GM12878 (cell line): Measurements from ENCODE around the gene NAALADL2. TPM values are rescaled to one million over a fixed set of nuclear protein-coding genes. Genes with fewer than 3 reads are reported as not detected.

Experiments used
- ATAC-seq: fragments of 200-7000 bp; cut with Tn5 transposase; 3 replicates; pipeline ENCODE4 v1.9.1; 2020; ENCODE audit warnings: mild to moderate bottlenecking, moderate library complexity
- BruUV-seq: library from RNA; stranded (reverse); fragments of 400-500 nt; replicated peaks from 2 replicates; lab custom pipeline; 2021; lab: Mats Ljungman, UMichigan
- CTCF ChIA-PET: fragments of 300-600 bp; sonication (Branson Sonifier 250); formaldehyde crosslinking; extraction: SDS; loops from one replicate; lab custom pipeline; 2021; ENCODE audit warnings: inconsistent platforms; lab: Yijun Ruan, JAX
- POLR2A ChIA-PET: fragments of 350-600 bp; formaldehyde crosslinking; extraction: SDS; loops from one replicate; lab custom pipeline; 2021; ENCODE audit warnings: inconsistent platforms; lab: Charles Lee
- RAD21 ChIA-PET: fragments of 300-600 bp; sonication (Branson Sonifier 250); formaldehyde crosslinking; loops from one replicate; lab custom pipeline; 2023; ENCODE audit warnings: antibody characterized with exemption; ENCODE audit not compliant: unreplicated experiment; lab: Charles Lee
- SMC1A ChIA-PET: fragments of 300-600 bp; sonication (Branson Sonifier 250); formaldehyde crosslinking; loops from one replicate; lab custom pipeline; 2023; ENCODE audit not compliant: unreplicated experiment, uncharacterized antibody; lab: Charles Lee
- DNase-seq: peaks from one replicate; pipeline ENCODE4 v3.0.0-alpha.2; 2011; ENCODE audit warnings: low read depth, low spot score
- FAIRE-seq: peaks from 3 replicates; lab custom pipeline; 2011; peaks lifted over from hg19 to GRCh38; lab: Jason Lieb, UNC
- H2AFZ ChIP-seq: 2 replicates; pipeline ENCODE4 v1.6.0; 2011; ENCODE audit warnings: low read depth, low read length, control low read depth; ENCODE audit not compliant: control insufficient read depth
- H3K27ac ChIP-seq: 2 replicates; pipeline ENCODE4 v1.5.1; 2011; ENCODE audit warnings: control low read depth; ENCODE audit not compliant: control insufficient read depth, insufficient read depth
- H3K27me3 ChIP-seq, 2 experiments: replicated peaks in 1 of 2; 2 replicates each; pipeline versions ENCODE4 v1.6.0 to v1.6.1; 2011; ENCODE audit warnings: low read length in 1 of 2; ENCODE audit not compliant: control insufficient read depth in 2 of 2, insufficient read depth in 2 of 2
- H3K36me3 ChIP-seq, 2 experiments: 2 replicates each; pipeline ENCODE4 v1.5.1; 2011; ENCODE audit warnings: low read length in 1 of 2; ENCODE audit not compliant: control insufficient read depth in 2 of 2, insufficient read depth in 2 of 2
- H3K4me1 ChIP-seq: 2 replicates; pipeline ENCODE4 v1.6.1; 2011; ENCODE audit warnings: mild to moderate bottlenecking, low read length, moderate library complexity, mixed read lengths; ENCODE audit not compliant: control insufficient read depth, insufficient read depth
- H3K4me2 ChIP-seq: 2 replicates; pipeline ENCODE4 v1.6.0; 2011; ENCODE audit warnings: control low read depth; ENCODE audit not compliant: control insufficient read depth, insufficient read depth
- H3K4me3 ChIP-seq: fragments of 200-600 bp; sonication (generic); 2 replicates; pipeline ENCODE4 v1.5.1; 2016
- H3K79me2 ChIP-seq: 2 replicates; pipeline ENCODE4 v1.6.0; 2011; ENCODE audit warnings: low read length; ENCODE audit not compliant: control insufficient read depth, insufficient read depth
- H3K9ac ChIP-seq: 2 replicates; pipeline ENCODE4 v1.8.0; 2011; ENCODE audit warnings: low read length, control low read depth, mixed read lengths; ENCODE audit not compliant: control insufficient read depth, insufficient read depth
- H3K9me3 ChIP-seq: replicated peaks from 3 replicates; pipeline ENCODE4 v1.5.1; 2011; ENCODE audit warnings: mild to moderate bottlenecking, low read length; ENCODE audit not compliant: control insufficient read depth, insufficient read depth
- H4K20me1 ChIP-seq: 2 replicates; pipeline ENCODE4 v1.6.0; 2011; ENCODE audit not compliant: control insufficient read depth, insufficient read depth
- BACH1 ChIP-seq: fragments of 450-650 bp; IDR thresholded peaks from 2 replicates; pipeline ENCODE4 v1.6.1; 2017; ENCODE audit warnings: mild to moderate bottlenecking, borderline replicate concordance
- CBFB ChIP-seq: IDR thresholded peaks from 2 replicates; pipeline ENCODE4 v1.6.1; 2016; ENCODE audit warnings: antibody characterized with exemption, low read depth
- CBX3 ChIP-seq: fragments of 200-600 bp; sonication (generic); IDR thresholded peaks from 2 replicates; pipeline ENCODE4 v1.6.1; 2016; ENCODE audit warnings: low read depth, borderline replicate concordance
- FOXM1 ChIP-seq: IDR thresholded peaks from 2 replicates; pipeline ENCODE4 v1.6.1; 2012; ENCODE audit warnings: low read depth, mild to moderate bottlenecking, inconsistent platforms, low read length, moderate library complexity
- KDM1A ChIP-seq: fragments of 200-600 bp; sonication (generic); IDR thresholded peaks from 2 replicates; pipeline ENCODE4 v1.6.1; 2016; ENCODE audit warnings: borderline replicate concordance
- POLR2A ChIP-seq: IDR thresholded peaks from 2 replicates; pipeline ENCODE4 v1.6.1; 2011; ENCODE audit warnings: low read depth, mild to moderate bottlenecking, low read length
- POLR2AphosphoS2 ChIP-seq: IDR thresholded peaks from 2 replicates; pipeline ENCODE4 v1.6.1; 2011; ENCODE audit warnings: low read depth, mild to moderate bottlenecking, low read length, improper control_type of control experiment, moderate library complexity
- POLR2AphosphoS5 ChIP-seq: IDR thresholded peaks from 2 replicates; pipeline ENCODE4 v1.6.1; 2011; ENCODE audit warnings: mild to moderate bottlenecking, low read length, inconsistent platforms
- TARDBP ChIP-seq: IDR thresholded peaks from 2 replicates; pipeline ENCODE4 v1.6.1; 2016; ENCODE audit warnings: borderline replicate concordance
- TCF12 ChIP-seq: IDR thresholded peaks from 2 replicates; pipeline ENCODE4 v1.6.1; 2011; ENCODE audit warnings: low read depth, mild to moderate bottlenecking, low read length
- ZNF622 ChIP-seq: fragments of 450-650 bp; IDR thresholded peaks from 2 replicates; pipeline ENCODE4 v1.6.1; 2017; ENCODE audit warnings: mild to moderate bottlenecking, inconsistent platforms
- WGBS: methylation state at CpG from one replicate; pipeline ENCODE4 v1.1.6; 2016; ENCODE audit warnings: low lambda C conversion rate; ENCODE audit not compliant: insufficient replicate concordance, insufficient coverage; ENCODE audit errors: missing lambda C conversion rate; 5-methylcytosine and 5-hydroxymethylcytosine counted together
- in situ Hi-C: fragments of 300-500 bp; cut with MboI; formaldehyde crosslinking; loops from 9 replicates; pipeline ENCODE4 v1.14.3; 2018; ENCODE audit warnings: mixed read lengths
- intact Hi-C: fragments of 100-400 bp; cut with micrococcal nuclease; formaldehyde crosslinking; loops from one replicate; pipeline ENCODE4 v1.14.2; 2022; ENCODE audit not compliant: unreplicated experiment
- polyA plus RNA-seq, 11 experiments: library from polyadenylated mRNA; depleted of rRNA in 4 of 11; unstranded in 6 of 11; stranded (reverse) in 5 of 11; fragments of >200 nt; fragmentation: Nextera tagmentation in 4 of 11; fragmentation: Illumina TruSeq in 1 of 11; extraction: Ambion mirVana in 4 of 11; extraction: Trizol in 1 of 11; gene quantifications; 1 replicate in 1 of 11; 2 replicates in 10 of 11; pipeline versions ENCODE4 v1.2.1 to v1.2.3, GENCODE V29; 2011 to 2016; ENCODE audit warnings: inconsistent platforms in 2 of 11, missing spikeins in 2 of 11, low read depth in 1 of 11
- total RNA-seq, 4 experiments: library from RNA; depleted of rRNA in 3 of 4; stranded (reverse); fragments of >200 nt in 3 of 4; fragmentation: Illumina TruSeq in 1 of 4; extraction: Trizol in 1 of 4; gene quantifications; 2 replicates each; pipeline versions ENCODE4 v1.2.1 to v1.2.3, GENCODE V29; 2013 to 2021
- TF ChIP-seq, protein P1 (sequence below): fragments of 450-650 bp; IDR thresholded peaks from 2 replicates; pipeline ENCODE4 v1.6.1; 2017; ENCODE audit warnings: antibody characterized with exemption, mild to moderate bottlenecking, moderate library complexity
- TF ChIP-seq, protein P2 (sequence below): fragments of 450-650 bp; IDR thresholded peaks from 2 replicates; pipeline ENCODE4 v1.6.1; 2017; ENCODE audit warnings: mild to moderate bottlenecking, moderate library complexity
- TF ChIP-seq, protein P3 (sequence below): IDR thresholded peaks from 2 replicates; pipeline ENCODE4 v1.6.1; 2011; ENCODE audit warnings: borderline replicate concordance, low read depth, mild to moderate bottlenecking, moderate library complexity, mixed read lengths, low read length; ENCODE audit not compliant: insufficient read depth; ENCODE audit errors: extremely low read length
- TF ChIP-seq, protein P4 (sequence below): fragments of 450-650 bp; IDR thresholded peaks from 2 replicates; pipeline ENCODE4 v1.6.1; 2017; ENCODE audit warnings: mild to moderate bottlenecking, low read depth, inconsistent platforms; ENCODE audit not compliant: poor library complexity, severe bottlenecking

Gene NAALADL2
- total and polyA plus RNA-seq, 10 of the 15 experiments (the other 5 are each of a cell fraction or from before 2014, with no cell fraction given) = 0.06 to 10.8 (median 0.46) TPM

DNA sequence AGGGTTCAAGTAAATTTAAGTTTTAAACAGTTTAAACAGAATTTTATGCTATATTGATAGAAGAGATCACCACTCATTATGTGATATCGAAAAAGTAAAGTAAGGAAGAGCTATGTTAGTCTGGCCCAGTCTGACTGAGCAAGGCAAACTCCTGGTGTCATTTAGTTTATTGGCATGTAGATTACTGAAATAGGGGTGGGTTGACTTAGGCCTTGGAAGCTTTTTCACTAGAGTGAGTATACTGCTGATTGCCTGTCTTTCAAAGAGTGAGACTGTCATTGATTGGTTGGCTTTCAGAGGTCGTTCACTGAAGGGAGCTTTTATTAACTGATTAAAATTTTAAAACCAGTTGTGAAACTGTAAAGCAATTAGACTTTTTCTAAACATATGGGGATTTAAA, 294.5 kb downstream of the NAALADL2 start (continued):
- TF ChIP-seq, protein P1, sequence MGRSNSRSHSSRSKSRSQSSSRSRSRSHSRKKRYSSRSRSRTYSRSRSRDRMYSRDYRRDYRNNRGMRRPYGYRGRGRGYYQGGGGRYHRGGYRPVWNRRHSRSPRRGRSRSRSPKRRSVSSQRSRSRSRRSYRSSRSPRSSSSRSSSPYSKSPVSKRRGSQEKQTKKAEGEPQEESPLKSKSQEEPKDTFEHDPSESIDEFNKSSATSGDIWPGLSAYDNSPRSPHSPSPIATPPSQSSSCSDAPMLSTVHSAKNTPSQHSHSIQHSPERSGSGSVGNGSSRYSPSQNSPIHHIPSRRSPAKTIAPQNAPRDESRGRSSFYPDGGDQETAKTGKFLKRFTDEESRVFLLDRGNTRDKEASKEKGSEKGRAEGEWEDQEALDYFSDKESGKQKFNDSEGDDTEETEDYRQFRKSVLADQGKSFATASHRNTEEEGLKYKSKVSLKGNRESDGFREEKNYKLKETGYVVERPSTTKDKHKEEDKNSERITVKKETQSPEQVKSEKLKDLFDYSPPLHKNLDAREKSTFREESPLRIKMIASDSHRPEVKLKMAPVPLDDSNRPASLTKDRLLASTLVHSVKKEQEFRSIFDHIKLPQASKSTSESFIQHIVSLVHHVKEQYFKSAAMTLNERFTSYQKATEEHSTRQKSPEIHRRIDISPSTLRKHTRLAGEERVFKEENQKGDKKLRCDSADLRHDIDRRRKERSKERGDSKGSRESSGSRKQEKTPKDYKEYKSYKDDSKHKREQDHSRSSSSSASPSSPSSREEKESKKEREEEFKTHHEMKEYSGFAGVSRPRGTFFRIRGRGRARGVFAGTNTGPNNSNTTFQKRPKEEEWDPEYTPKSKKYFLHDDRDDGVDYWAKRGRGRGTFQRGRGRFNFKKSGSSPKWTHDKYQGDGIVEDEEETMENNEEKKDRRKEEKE = no peak
- TF ChIP-seq POLR2A = no peak

DNA sequence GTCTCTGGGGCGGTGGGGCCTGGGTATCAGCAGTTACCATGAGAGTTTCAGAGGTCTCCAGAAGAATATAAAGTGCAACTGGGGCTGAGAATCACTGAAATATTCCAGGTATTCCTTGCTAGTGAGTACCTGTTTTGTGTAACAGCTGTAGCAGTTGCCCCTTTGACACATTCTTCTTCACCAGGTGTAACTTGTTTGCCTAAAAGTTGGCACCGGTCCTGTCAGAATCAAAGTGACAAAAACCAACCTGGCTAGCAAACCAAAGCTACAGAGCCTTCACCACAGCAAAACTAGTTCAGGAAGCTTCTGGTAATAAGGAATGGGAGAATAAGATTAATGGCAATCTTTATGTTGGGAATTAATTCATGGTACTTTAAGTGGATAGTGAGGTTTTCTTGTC, 296.0 kb downstream of the NAALADL2 start:
- ChIA-PET POLR2A (no interaction called here), RAD21 (no interaction called here), CTCF (no interaction called here), SMC1A (no interaction called here)
- no peaks in the 10 kb centered on the region for H3K27me3 ChIP-seq
- H3K4me1 ChIP-seq = no peaks in the 10 kb centered on the region
- 43% methylated on average over 2 of the region's 2 CpGs for WGBS
- H3K9ac ChIP-seq = no peak overlapping the region
- H3K27ac ChIP-seq = no peak overlapping the region
- ATAC-seq (no peak), FAIRE-seq (no peak), DNase-seq (no peak)
- H3K79me2 ChIP-seq = no peaks in the 10 kb centered on the region
- H3K9me3 ChIP-seq = no peaks in the 10 kb centered on the region
- H2AFZ ChIP-seq = no peak overlapping the region
- in situ Hi-C loops = no loop called here
- no peak overlapping the region for H3K4me3 ChIP-seq
- H4K20me1 ChIP-seq = no peaks in the 10 kb centered on the region
- no peaks in the 10 kb centered on the region for H3K36me3 ChIP-seq
- no TSS peak for BruUV-seq
- H3K4me2 ChIP-seq = no peak overlapping the region
- intact Hi-C loops = no loop called here
- TF ChIP-seq, protein P2, sequence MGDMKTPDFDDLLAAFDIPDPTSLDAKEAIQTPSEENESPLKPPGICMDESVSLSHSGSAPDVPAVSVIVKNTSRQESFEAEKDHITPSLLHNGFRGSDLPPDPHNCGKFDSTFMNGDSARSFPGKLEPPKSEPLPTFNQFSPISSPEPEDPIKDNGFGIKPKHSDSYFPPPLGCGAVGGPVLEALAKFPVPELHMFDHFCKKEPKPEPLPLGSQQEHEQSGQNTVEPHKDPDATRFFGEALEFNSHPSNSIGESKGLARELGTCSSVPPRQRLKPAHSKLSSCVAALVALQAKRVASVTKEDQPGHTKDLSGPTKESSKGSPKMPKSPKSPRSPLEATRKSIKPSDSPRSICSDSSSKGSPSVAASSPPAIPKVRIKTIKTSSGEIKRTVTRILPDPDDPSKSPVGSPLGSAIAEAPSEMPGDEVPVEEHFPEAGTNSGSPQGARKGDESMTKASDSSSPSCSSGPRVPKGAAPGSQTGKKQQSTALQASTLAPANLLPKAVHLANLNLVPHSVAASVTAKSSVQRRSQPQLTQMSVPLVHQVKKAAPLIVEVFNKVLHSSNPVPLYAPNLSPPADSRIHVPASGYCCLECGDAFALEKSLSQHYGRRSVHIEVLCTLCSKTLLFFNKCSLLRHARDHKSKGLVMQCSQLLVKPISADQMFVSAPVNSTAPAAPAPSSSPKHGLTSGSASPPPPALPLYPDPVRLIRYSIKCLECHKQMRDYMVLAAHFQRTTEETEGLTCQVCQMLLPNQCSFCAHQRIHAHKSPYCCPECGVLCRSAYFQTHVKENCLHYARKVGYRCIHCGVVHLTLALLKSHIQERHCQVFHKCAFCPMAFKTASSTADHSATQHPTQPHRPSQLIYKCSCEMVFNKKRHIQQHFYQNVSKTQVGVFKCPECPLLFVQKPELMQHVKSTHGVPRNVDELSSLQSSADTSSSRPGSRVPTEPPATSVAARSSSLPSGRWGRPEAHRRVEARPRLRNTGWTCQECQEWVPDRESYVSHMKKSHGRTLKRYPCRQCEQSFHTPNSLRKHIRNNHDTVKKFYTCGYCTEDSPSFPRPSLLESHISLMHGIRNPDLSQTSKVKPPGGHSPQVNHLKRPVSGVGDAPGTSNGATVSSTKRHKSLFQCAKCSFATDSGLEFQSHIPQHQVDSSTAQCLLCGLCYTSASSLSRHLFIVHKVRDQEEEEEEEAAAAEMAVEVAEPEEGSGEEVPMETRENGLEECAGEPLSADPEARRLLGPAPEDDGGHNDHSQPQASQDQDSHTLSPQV = no peak
- TF ChIP-seq KDM1A (no peak), POLR2AphosphoS5 (no peak), CBX3 (no peak), CBFB (no peak), TARDBP (no peak), FOXM1 (no peak), TCF12 (no peak), BACH1 (no peak), POLR2AphosphoS2 (no peak), ZNF622 (no peak)
- TF ChIP-seq, protein P3, sequence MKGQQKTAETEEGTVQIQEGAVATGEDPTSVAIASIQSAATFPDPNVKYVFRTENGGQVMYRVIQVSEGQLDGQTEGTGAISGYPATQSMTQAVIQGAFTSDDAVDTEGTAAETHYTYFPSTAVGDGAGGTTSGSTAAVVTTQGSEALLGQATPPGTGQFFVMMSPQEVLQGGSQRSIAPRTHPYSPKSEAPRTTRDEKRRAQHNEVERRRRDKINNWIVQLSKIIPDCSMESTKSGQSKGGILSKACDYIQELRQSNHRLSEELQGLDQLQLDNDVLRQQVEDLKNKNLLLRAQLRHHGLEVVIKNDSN = no peak
- TF ChIP-seq, protein P4, sequence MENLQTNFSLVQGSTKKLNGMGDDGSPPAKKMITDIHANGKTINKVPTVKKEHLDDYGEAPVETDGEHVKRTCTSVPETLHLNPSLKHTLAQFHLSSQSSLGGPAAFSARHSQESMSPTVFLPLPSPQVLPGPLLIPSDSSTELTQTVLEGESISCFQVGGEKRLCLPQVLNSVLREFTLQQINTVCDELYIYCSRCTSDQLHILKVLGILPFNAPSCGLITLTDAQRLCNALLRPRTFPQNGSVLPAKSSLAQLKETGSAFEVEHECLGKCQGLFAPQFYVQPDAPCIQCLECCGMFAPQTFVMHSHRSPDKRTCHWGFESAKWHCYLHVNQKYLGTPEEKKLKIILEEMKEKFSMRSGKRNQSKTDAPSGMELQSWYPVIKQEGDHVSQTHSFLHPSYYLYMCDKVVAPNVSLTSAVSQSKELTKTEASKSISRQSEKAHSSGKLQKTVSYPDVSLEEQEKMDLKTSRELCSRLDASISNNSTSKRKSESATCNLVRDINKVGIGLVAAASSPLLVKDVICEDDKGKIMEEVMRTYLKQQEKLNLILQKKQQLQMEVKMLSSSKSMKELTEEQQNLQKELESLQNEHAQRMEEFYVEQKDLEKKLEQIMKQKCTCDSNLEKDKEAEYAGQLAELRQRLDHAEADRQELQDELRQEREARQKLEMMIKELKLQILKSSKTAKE = no peak
